Vagina (tissue), 2 donors: ENCODE measurements around the gene SLBP.

Source experiments
- CTCF ChIP-seq, 3 experiments: fragments of 450-650 bp in 2 of 3; fragments of 200-600 bp in 1 of 3; sonication (generic) in 1 of 3; IDR thresholded peaks; one replicate each; pipeline ENCODE4 v1.5.1; 2017 to 2019; ENCODE audit warnings: antibody characterized with exemption in 3 of 3, mild to moderate bottlenecking in 2 of 3, moderate library complexity in 2 of 3
- POLR2A ChIP-seq, 2 donors: fragments of 450-650 bp; IDR thresholded peaks; one replicate each; pipeline ENCODE4 v1.6.1; 2017; ENCODE audit warnings: antibody characterized with exemption in 2 of 2, mild to moderate bottlenecking in 2 of 2, moderate library complexity in 2 of 2
- POLR2AphosphoS5 ChIP-seq, 2 donors: sonication (generic); formaldehyde crosslinking; IDR thresholded peaks; one replicate each; pipeline ENCODE4 v1.9.0; 2017; ENCODE audit warnings: antibody characterized with exemption in 2 of 2, mild to moderate bottlenecking in 2 of 2, low read depth in 1 of 2; ENCODE audit not compliant: insufficient read depth in 1 of 2

DNA sequence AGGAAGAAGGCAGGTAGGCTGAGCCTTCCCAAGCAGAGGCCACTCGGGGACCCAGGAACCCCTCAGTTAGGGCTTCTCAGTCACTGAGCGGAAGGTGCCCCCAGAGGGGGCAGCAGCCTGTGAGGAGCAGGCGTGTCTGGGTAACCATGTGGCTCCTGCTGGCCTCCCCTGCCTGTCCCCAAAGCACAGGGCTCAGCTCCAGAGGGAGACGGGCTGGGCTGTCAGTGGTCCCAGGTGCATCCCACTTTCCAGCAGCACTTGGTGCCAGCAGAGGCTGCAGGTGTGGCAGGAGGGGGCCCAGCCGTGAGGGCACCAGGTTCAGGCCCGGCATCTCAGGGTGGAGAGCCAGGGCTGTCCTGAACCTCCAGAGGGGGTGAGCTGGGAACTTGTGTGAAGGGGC, 31.9 kb upstream of the SLBP start:
- TF ChIP-seq CTCF (IDR thresholded peaks at IDR 0.05) (no peak), POLR2AphosphoS5 (IDR thresholded peaks at IDR 0.05; ENCODE audit: insufficient read depth in 1 of 2, low read depth in 1 of 2) (no peak), POLR2A (IDR thresholded peaks at IDR 0.05) (no peak)
